GM19372 (cell line): ENCODE measurements around the gene HBEGF.

Experiments used
- ATAC-seq: cut with Tn5 transposase; IDR thresholded peaks from one replicate; pipeline ENCODE4 v1.9.1; 2021; ENCODE audit warnings: mild to moderate bottlenecking, low read depth, moderate library complexity; ENCODE audit not compliant: unreplicated experiment

Gene HBEGF

GRCh38 chr5:140338908-140339307, 7.5 kb downstream of the HBEGF start:
- ATAC-seq, result no peak

GRCh38 chr5:140338336-140338735, 8.1 kb downstream of the HBEGF start:
- no peak for ATAC-seq

- no peak for ATAC-seq
These were observed 8.5 kb downstream of the HBEGF start for GRCh38 chr5:140337880-140338279.

- ATAC-seq, result no peak
These were observed 10.0 kb downstream of the HBEGF start for GRCh38 chr5:140336388-140336787.

- ATAC-seq, result no peak
These were observed 14.8 kb downstream of the HBEGF start for GRCh38 chr5:140331638-140332037.

- ATAC-seq, result no peak
These were observed 16.5 kb downstream of the HBEGF start for GRCh38 chr5:140329739-140330481.

GRCh38 chr5:140328036-140328764, 18.2 kb downstream of the HBEGF start:
- no peak for ATAC-seq

- no peak for ATAC-seq
These were observed 18.8 kb downstream of the HBEGF start for GRCh38 chr5:140327589-140327988.

- ATAC-seq, result no peak
These were observed 20.9 kb downstream of the HBEGF start for GRCh38 chr5:140325486-140325885.

- no peak for ATAC-seq
These were observed 21.7 kb downstream of the HBEGF start for GRCh38 chr5:140324617-140325241.

- no peak for ATAC-seq
These were observed 22.3 kb downstream of the HBEGF start for GRCh38 chr5:140324041-140324600.

- no peak for ATAC-seq
These were observed 23.4 kb downstream of the HBEGF start for GRCh38 chr5:140322751-140323731.

GRCh38 chr5:140321796-140322195, 24.6 kb downstream of the HBEGF start:
- no peak for ATAC-seq

GRCh38 chr5:140319833-140320232, 26.6 kb downstream of the HBEGF start:
- no peak for ATAC-seq

- ATAC-seq, result no peak
These were observed 27.6 kb downstream of the HBEGF start for GRCh38 chr5:140318792-140319191.

- ATAC-seq, result no peak
These were observed 28.5 kb downstream of the HBEGF start for GRCh38 chr5:140317859-140318258.

- ATAC-seq, result no peak
These were observed 33.6 kb downstream of the HBEGF start for GRCh38 chr5:140312791-140313189.

- no peak for ATAC-seq
These were observed 34.2 kb downstream of the HBEGF start for GRCh38 chr5:140312067-140312790.

- no peak for ATAC-seq
These were observed 35.4 kb downstream of the HBEGF start for GRCh38 chr5:140311011-140311467.
